Activated T-cell treated with anti-CD3 and anti-CD28 coated beads, Interleukin-2, amount 50 U/mL, for 4 hours (primary cell): ENCODE data around the gene MRPS2. TPM values are rescaled to one million over a fixed set of nuclear protein-coding genes. Genes with fewer than 3 reads are reported as not detected.
"Not testable (repeated sequence)": the region's sequence is repeated elsewhere in the genome, so short reads cannot be mapped to it uniquely, and the experiment has no call there.

Experiments
- ATAC-seq, 2 donors: fragments of 200-7000 bp; cut with Tn5 transposase; one replicate each; pipeline ENCODE4 v1.10.0; 2021
- DNase-seq: peaks from one replicate; pipeline ENCODE4 v3.0.0-alpha.2; 2020
- H3K27me3 Mint-ChIP-seq: one replicate; pipeline ENCODE4 v1.8.0; 2021; ENCODE audit warnings: low read depth, mixed read lengths
- H3K36me3 Mint-ChIP-seq: one replicate; pipeline ENCODE4 v1.8.0; 2022; ENCODE audit warnings: mixed read lengths; ENCODE audit not compliant: insufficient read depth
- H3K4me1 Mint-ChIP-seq: one replicate; pipeline ENCODE4 v1.8.0; 2021; ENCODE audit warnings: low read depth, mixed read lengths
- H3K4me3 Mint-ChIP-seq: one replicate; pipeline ENCODE4 v1.8.0; 2021; ENCODE audit warnings: mild to moderate bottlenecking, moderate library complexity, mixed read lengths
- H3K9me3 Mint-ChIP-seq: one replicate; pipeline ENCODE4 v1.8.0; 2021; ENCODE audit warnings: mixed read lengths
- total RNA-seq, 3 donors: library from RNA; stranded (reverse); gene quantifications; one replicate each; pipeline ENCODE4 v1.2.1, GENCODE V29; 2021

The MRPS2 gene
- total RNA-seq, 3 donors from 2014 or later: 85.3 to 110 (median 85.7) TPM

DNA sequence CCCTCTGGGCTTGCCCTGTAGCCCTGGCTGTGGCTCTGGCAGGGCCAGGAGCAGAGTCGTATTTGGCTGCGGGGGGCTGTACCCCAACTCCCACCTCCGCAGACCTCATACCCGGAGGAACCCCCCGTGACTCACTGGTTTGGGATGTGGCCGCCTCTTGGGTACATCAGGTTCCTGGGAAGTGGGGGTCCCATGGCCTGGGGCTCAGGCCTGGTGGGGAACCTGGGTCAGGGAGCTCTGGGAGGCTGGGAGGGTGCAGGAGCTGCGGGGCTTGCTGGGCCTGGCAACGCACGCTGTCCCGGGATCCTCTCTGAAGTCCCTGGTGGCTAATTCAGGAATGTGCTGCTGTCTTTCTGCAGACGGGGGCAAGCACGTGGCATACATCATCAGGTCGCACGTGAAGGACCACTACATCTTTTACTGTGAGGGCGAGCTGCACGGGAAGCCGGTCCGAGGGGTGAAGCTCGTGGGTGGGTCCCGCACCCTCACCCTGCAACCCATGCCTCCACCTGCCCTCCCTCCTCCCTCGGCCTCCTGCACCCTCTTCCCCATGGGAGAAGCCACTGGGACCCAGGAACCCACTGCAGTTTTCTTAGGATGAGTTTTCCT is 23.1 kb downstream of the MRPS2 start:
- Mint-ChIP-seq H3K4me1 (no peaks in the 10 kb centered on the region), H3K4me3 (no peak overlapping the region), H3K27me3 (peaks cover 14% of the 10 kb centered on the region), H3K36me3 (no peaks in the 10 kb centered on the region), H3K9me3 (no peaks in the 10 kb centered on the region)
- DNase-seq (no peak), ATAC-seq (no peak)

DNA sequence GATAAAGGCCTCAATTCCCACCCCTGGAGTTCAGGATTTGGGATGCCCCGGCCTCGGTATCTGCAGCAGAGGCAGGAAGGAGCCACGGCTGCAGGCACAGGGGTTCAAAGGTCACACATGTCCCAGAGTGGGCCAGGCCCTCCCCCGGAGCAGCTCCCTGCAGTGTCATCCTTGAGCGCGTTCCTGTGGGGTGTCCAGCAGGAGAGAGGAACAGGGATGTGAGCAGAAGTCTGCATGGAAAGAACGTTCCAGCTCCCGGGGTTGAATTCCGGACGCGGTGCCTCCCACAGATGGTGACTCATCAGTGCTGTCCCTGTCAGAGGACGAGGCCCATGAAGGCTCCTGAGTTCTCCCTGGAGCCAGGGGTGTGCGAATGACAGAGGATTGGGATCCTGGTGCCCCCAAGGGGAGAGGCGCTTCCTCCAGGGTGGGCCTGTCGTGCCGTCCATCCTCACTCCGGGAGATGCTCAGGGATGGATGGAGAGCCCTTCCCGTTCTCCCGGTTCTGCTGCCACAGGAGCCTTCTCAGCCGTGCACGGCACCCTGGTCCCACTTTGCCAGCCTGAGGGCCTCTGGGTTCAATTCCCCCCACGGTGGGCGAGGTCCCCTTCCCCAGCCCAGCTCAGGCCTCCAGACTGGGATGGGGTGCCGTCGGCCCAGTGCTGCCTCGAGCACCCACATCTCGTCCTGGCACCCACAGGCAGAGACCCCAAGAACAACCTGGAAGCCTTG is 23.8 kb downstream of the MRPS2 start:
- DNase-seq (no peak), ATAC-seq (no peak)
- H3K9me3 Mint-ChIP-seq: no peaks in the 10 kb centered on the region
- no peak overlapping the region for H3K4me3 Mint-ChIP-seq
- H3K4me1 Mint-ChIP-seq: no peaks in the 10 kb centered on the region
- H3K36me3 Mint-ChIP-seq: no peaks in the 10 kb centered on the region
- H3K27me3 Mint-ChIP-seq: peaks cover 14% of the 10 kb centered on the region

DNA sequence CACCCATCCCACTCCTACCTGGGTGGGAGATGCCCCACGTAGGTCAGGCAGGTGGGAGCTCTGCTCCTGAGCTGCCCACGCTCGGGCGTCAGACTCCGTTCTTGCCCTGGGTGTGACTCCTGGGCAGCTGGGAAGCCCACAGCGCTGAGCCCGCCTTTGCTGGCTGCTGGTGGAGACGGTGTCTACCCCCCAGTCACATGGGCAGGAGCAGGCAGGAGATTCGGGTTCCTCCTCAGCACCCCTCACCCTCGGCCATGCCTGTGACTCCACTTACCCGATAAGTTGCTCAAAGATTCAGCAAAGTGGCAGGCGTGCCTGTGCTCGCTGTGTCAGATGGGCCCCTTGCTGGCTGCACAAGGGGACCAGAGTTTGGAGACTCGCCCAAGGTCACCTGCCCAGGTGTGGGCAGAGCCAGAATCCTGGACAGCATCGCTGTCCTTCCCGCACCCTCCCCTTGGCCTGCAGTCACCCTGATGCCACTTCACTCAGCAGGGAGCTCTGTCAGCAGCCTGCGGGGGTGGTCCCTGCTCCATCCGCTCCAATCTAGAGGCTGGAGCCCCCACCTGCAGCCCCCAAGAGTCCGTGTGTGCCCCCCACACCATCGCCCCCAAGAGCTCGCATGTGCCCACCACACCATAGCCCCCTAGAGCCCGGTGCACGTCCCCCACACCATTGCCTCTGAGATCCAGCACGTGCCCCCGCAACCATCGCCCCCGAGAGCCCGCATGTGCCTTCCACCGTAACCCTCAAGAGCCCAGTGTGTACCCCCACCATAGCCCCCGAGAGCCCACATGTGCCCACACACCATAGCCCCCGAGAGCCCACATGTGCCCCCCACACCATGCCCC is 25.0 kb downstream of the MRPS2 start:
- no peak for ATAC-seq
- no peak for DNase-seq
- peaks cover 12% of the 10 kb centered on the region for H3K27me3 Mint-ChIP-seq
- no peak overlapping the region for H3K4me3 Mint-ChIP-seq
- H3K4me1 Mint-ChIP-seq: no peaks in the 10 kb centered on the region
- H3K36me3 Mint-ChIP-seq: no peaks in the 10 kb centered on the region
- H3K9me3 Mint-ChIP-seq: no peaks in the 10 kb centered on the region

DNA sequence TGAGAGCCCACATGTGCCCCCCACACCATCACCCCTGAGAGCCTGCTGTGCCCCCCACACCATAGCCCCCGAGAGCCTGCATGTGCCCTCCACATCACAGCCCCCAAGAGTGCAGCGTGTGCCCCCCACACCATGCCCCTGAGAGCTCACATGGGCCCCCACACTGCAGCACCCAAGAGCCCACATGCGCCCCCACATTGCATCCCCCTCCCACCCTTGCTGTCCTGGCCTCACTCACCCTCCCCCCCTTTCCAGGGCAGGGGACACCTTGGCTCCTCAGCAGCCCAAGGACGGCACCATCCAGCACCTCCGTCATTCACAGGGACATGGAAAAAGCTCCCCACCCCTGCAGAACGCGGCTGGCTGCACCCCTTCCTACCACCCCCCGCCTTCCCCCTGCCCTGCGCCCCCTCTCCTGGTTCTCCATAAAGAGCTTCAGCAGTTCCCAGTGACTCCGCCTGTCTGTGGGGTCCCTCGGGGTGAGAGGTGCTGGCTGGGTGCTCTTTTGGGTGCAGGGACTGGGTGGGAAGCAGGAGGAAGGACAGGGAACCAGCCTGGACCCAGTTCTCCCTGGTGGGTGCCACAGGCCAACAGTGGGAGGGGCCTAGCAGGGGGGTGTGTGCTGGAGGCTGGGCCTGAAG is 25.7 kb downstream of the MRPS2 start:
- no peak for ATAC-seq

DNA sequence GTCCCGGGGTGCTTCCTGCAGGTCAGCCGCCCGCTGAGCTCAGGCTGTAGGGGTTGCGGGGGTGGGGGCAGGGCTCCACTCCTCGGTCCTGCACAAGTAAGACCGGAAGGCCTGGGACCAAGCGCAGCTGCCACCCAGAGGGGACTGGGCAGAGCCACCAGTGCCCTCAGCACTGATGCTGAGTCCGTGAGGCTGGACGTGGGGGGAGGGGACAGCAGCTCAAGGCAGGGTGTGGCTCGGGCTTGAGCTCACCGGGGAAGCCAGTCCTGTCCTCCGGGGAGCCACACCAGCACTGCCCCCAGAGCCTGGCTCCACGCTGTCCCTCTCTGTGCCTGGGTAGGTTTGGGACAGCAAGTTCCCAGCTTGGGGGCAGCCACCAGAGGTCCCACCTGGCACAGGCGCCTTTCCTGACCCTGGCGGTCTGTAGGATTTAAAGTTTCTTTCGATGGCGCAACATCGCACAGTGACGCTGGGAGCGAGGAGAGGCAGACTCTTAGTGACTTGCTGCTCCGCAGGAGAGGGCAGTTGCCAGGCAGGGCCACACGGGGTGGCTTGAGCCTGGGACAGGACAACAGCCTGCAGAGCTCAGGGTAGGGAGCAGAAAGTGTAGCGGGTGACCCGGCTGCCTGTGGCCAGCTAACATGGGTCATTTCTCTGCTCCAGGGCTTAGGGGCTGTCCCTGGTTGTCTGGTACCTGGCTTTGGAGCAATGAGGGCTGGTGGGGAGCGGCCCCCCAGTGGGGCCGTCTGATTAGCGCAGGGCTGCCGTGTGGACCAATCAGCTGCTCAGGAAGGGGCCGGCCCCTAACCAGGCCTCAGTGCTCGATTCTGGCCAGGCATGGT is 26.5 kb downstream of the MRPS2 start:
- Mint-ChIP-seq H3K4me3 (no peak overlapping the region), H3K4me1 (no peaks in the 10 kb centered on the region), H3K27me3 (peaks cover 11% of the 10 kb centered on the region), H3K36me3 (no peaks in the 10 kb centered on the region), H3K9me3 (no peaks in the 10 kb centered on the region)
- no peak for ATAC-seq
- DNase-seq: no peak

More for the DNA sequence above, 25.7 kb downstream of the MRPS2 start:
- no peak overlapping the region for H3K4me3 Mint-ChIP-seq
- H3K36me3 Mint-ChIP-seq: no peaks in the 10 kb centered on the region
- H3K9me3 Mint-ChIP-seq: no peaks in the 10 kb centered on the region
- no peak for DNase-seq
- H3K4me1 Mint-ChIP-seq: no peaks in the 10 kb centered on the region
- peaks cover 9% of the 10 kb centered on the region for H3K27me3 Mint-ChIP-seq

DNA sequence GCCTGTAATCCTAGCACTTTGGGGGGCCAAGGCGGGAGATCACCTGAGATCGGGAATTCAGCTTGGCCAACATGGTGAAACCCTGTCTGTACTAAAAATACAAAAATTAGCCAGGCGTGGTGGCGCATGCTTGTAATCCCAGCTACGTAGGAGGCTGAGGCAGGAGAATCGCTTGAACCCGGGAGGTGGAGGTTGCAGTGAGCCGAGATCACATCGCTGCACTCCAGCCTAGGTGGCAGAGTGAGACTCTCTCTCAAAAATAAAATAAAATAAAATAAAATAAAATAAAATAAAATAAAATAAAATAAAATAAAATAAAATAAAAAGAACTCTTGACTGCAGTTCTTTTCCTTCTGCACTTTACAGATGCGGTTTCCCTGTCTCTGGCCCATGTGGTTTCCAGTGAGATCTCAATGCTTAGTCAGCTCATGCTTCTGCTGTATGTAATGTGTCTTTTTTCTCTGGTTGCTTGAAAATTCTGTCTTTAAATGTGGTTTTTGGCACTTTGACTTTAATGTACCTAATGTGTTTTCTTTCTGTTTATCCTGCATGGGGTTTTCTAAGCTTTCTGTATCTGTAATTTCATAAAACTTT is 28.5 kb downstream of the MRPS2 start:
- H3K27me3 Mint-ChIP-seq, H3K36me3 Mint-ChIP-seq, H3K4me1 Mint-ChIP-seq, H3K4me3 Mint-ChIP-seq, DNase-seq, H3K9me3 Mint-ChIP-seq, ATAC-seq: not testable (repeated sequence)

DNA sequence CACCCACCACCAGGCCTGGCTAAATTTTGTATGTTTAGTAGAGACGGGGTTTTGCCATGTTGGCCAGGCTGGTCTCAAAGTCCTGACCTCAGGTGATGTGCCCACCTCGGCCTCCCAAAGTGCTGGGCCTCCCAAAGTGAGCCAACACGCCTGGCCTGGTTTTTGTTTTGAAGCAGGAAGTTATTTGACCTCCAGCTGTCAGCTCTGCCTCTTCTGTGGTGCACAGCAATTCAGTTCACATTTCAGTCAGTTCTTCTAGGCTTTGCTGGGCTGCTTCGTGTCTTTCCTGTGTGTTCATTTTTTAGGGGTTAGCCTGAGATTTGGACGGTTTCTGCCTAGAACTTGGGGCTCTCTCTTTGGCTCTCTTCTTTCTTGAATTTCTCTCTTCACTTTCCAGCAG is 29.7 kb downstream of the MRPS2 start:
- ATAC-seq: no peak

DNA sequence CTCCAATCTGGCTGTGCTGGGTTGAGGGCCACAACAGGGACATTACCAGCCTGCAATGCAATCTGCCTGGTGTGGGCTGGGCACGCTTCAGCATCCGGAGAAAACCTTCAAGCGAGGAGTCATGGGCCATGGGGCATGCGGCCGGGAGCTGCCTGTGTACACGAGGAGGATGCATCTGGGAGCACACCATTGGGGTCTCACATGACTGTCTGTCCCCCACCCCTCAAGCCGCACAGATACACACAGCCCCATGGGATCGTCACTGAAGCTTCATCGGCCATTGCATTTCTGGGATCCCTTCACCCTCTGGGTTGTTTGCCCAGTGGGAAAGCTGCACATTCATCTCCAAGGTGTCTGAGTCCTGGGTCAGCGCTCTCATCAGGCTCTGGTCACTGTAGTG is 30.6 kb downstream of the MRPS2 start:
- ATAC-seq: no peak
- H3K27me3 Mint-ChIP-seq: peaks cover 13% of the 10 kb centered on the region
- H3K36me3 Mint-ChIP-seq: no peaks in the 10 kb centered on the region
- DNase-seq: no peak
- no peaks in the 10 kb centered on the region for H3K4me1 Mint-ChIP-seq
- no peak overlapping the region for H3K4me3 Mint-ChIP-seq
- no peaks in the 10 kb centered on the region for H3K9me3 Mint-ChIP-seq

More for the DNA sequence above, 29.7 kb downstream of the MRPS2 start:
- DNase-seq: no peak
- Mint-ChIP-seq H3K9me3 (no peaks in the 10 kb centered on the region), H3K4me3 (no peak overlapping the region), H3K4me1 (no peaks in the 10 kb centered on the region), H3K27me3 (peaks cover 10% of the 10 kb centered on the region), H3K36me3 (no peaks in the 10 kb centered on the region)

DNA sequence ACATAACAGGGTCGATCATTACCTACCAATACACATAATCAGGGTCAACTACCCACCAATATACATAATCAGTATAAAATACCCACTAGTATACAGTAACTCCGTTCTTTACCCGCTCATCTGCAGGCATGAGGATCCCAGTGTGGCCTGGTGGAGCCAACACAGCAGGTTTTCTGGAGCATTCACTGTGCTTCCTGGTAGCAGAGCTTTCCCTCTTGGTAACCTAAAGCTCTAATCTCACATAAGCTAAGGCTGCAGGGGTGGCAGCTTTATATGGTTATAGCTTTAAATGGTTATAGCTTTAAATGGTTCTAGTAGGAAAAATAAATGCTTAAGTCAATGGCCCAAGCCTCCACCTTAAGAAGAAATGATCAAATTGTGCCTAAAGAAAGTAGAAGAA is 32.6 kb downstream of the MRPS2 start:
- no peaks in the 10 kb centered on the region for H3K9me3 Mint-ChIP-seq
- no peak for DNase-seq
- no peaks in the 10 kb centered on the region for H3K36me3 Mint-ChIP-seq
- ATAC-seq: no peak
- H3K27me3 Mint-ChIP-seq: peaks cover 19% of the 10 kb centered on the region
- H3K4me1 Mint-ChIP-seq: no peaks in the 10 kb centered on the region
- H3K4me3 Mint-ChIP-seq: no peak overlapping the region

DNA sequence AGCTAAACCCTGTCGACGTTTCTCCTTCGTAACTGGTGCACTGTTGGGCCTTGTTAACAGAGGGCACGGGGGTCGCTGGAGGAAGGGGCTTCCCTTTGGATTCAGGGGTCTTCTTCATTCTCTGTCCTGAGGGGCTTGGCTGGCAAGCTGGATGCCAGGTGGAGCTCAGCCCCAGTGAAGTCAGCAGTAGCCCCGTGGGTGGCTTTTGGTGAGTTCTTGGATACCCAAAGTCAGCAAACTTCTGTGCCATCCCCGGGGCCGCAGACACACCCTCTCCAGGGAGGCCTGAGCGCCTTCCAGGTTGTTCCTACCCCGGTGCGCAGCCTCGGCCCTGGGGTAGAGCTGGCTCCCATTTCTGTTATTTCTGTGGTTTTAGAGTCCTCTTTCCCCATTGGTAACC is 33.2 kb downstream of the MRPS2 start:
- Mint-ChIP-seq H3K4me3 (no peak overlapping the region), H3K27me3 (peaks cover 23% of the 10 kb centered on the region), H3K9me3 (no peaks in the 10 kb centered on the region), H3K36me3 (no peaks in the 10 kb centered on the region), H3K4me1 (no peaks in the 10 kb centered on the region)
- ATAC-seq: no peak
- DNase-seq: no peak

DNA sequence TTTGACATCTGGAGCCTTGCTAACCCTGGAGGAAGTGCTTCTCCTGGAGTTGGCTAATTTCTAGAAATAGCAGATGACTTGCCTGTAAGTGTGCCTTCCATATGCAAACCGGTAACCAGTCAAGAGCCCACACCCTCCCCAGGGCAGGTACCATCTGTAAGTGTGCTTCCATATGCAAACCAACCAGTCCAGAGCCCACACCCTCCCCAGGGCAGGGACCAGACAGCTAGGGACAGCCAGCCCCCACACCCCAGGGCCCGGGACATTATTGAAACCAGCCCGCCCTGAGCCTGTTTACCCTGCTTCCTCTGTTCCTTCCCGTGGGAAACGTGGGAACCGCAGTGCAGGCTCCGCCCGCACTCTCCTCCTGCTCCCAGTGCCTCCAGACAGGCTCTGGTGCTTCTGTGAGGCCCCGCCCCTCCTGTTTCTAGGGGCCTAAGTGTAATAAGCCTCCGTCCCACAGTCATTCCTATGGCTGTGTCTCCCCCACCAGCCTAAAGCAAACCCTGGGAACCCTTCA is 33.8 kb downstream of the MRPS2 start:
- not testable (repeated sequence) for H3K9me3 Mint-ChIP-seq, DNase-seq, H3K4me3 Mint-ChIP-seq, H3K4me1 Mint-ChIP-seq, ATAC-seq, H3K36me3 Mint-ChIP-seq
- peaks cover 29% of the 10 kb centered on the region for H3K27me3 Mint-ChIP-seq

DNA sequence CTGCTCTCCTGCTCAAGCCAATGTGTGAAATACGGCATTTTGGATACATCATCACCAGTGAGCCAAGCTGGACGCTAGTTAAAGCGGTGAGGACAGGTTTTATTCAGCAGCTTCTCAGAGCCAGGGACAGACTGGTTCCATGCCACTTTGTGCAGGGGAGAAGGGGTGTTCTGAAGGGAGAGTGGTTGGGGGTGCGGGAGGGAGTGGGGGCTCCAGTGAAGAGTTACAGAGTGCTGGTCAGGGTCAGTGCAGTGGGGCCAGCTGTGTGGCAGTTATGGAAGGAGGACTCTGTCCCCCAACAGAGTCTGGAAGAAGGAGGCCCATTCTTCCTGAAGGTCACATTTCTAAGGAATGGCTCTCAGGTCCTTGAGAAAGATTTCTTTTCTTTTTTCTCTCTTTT is 34.3 kb downstream of the MRPS2 start:
- not testable (repeated sequence) for DNase-seq, H3K4me1 Mint-ChIP-seq, ATAC-seq, H3K9me3 Mint-ChIP-seq, H3K4me3 Mint-ChIP-seq, H3K36me3 Mint-ChIP-seq
- peaks cover 30% of the 10 kb centered on the region for H3K27me3 Mint-ChIP-seq

DNA sequence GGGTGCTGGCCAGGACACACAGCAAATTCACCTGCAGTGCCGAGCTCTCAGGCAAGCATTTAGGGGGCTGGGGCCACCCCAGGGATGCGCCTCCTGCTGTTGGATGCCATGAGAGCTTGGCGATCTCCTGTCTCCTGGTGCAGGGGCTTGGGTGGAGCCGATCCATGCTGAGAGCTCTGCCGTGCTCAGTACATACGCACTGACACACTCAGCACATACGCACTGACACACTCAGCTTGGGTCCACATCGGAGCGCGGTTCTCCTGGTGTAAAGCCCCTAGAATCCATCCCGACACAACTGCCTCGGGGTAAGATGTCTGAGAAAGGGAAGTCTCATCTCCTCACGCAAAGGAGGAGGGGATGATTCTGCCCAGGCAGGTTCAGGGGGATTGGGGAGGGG is 35.1 kb downstream of the MRPS2 start:
- H3K27me3 Mint-ChIP-seq: peaks cover 33% of the 10 kb centered on the region
- DNase-seq, H3K4me3 Mint-ChIP-seq, ATAC-seq, H3K9me3 Mint-ChIP-seq, H3K36me3 Mint-ChIP-seq, H3K4me1 Mint-ChIP-seq: not testable (repeated sequence)
